Activated naive CD4-positive, alpha-beta T cell treated with anti-CD3 and anti-CD28 coated beads, Interleukin-2, amount 50 U/mL, for 72 hours (primary cell): ENCODE data around the gene IBSP. TPM values are rescaled to one million over a fixed set of nuclear protein-coding genes. Genes with fewer than 3 reads are reported as not detected.

Source experiments
- ATAC-seq, 2 donors: fragments of 150-1000 bp; cut with Tn5 transposase; 2 replicates each; pipeline ENCODE4 v1.10.0; 2021; ENCODE audit warnings: mild to moderate bottlenecking in 2 of 2, moderate library complexity in 2 of 2
- DNase-seq, 2 donors: peaks; one replicate each; pipeline ENCODE4 v3.0.0; 2021 to 2022; ENCODE audit warnings: low spot score in 2 of 2
- H3K27ac Mint-ChIP-seq, 2 donors: one replicate each; pipeline ENCODE4 v1.8.0; 2022; ENCODE audit warnings: mild to moderate bottlenecking in 2 of 2, mixed read lengths in 2 of 2
- H3K36me3 Mint-ChIP-seq, 2 donors: one replicate each; pipeline ENCODE4 v1.8.0; 2022; ENCODE audit warnings: mixed read lengths in 2 of 2
- H3K9me3 Mint-ChIP-seq, 2 donors: one replicate each; pipeline ENCODE4 v1.8.0; 2022; ENCODE audit warnings: mixed read lengths in 2 of 2
- total RNA-seq, 2 donors: library from RNA; stranded (reverse); gene quantifications; one replicate each; pipeline ENCODE4 v1.2.3, GENCODE V29; 2022

IBSP gene
- total RNA-seq, 2 donors from 2014 or later: not detected

- no peak for DNase-seq
- no peaks in the 10 kb centered on the region for H3K9me3 Mint-ChIP-seq
- no peak overlapping the region for H3K27ac Mint-ChIP-seq
- no peak for ATAC-seq
- no peaks in the 10 kb centered on the region for H3K36me3 Mint-ChIP-seq
Measured at GRCh38 chr4:87855559-87855958, 56.2 kb downstream of the IBSP start.

GRCh38 chr4:87856816-87857215 is 57.5 kb downstream of the IBSP start:
- DNase-seq: no peak
- ATAC-seq: no peak
- Mint-ChIP-seq H3K9me3 (no peaks in the 10 kb centered on the region), H3K36me3 (no peaks in the 10 kb centered on the region), H3K27ac (no peak overlapping the region)

- ATAC-seq (no peak), DNase-seq (no peak)
- Mint-ChIP-seq H3K9me3 (no peaks in the 10 kb centered on the region), H3K27ac (no peak overlapping the region), H3K36me3 (no peaks in the 10 kb centered on the region)
Measured at GRCh38 chr4:87857789-87858188, 58.4 kb downstream of the IBSP start.

Other genes with a start within 250 kb of the IBSP start
- gene DSPP, start 191.0 kb upstream of the IBSP start, total RNA-seq: not detected
- gene DMP1, start 149.3 kb upstream of the IBSP start, total RNA-seq: not detected
- not detected for gene MEPE, start 33.4 kb downstream of the IBSP start, total RNA-seq
- gene SPP1, start 176.2 kb downstream of the IBSP start, total RNA-seq: not detected
- 1 to 10 TPM; 2.0 to 7.1 TPM for gene PKD2, start 208.1 kb downstream of the IBSP start, total RNA-seq